Measurements from ENCODE around the gene ANKAR. TPM values are rescaled to one million over a fixed set of nuclear protein-coding genes. Genes with fewer than 3 reads are reported as not detected.
A peak's percentile ranks its signal among the peaks of the same experiment; 100 is the strongest.

Gene ANKAR
- total and polyA plus RNA-seq, 8 donors, result 2.0 to 26.8 (median 5.5) TPM

DNA sequence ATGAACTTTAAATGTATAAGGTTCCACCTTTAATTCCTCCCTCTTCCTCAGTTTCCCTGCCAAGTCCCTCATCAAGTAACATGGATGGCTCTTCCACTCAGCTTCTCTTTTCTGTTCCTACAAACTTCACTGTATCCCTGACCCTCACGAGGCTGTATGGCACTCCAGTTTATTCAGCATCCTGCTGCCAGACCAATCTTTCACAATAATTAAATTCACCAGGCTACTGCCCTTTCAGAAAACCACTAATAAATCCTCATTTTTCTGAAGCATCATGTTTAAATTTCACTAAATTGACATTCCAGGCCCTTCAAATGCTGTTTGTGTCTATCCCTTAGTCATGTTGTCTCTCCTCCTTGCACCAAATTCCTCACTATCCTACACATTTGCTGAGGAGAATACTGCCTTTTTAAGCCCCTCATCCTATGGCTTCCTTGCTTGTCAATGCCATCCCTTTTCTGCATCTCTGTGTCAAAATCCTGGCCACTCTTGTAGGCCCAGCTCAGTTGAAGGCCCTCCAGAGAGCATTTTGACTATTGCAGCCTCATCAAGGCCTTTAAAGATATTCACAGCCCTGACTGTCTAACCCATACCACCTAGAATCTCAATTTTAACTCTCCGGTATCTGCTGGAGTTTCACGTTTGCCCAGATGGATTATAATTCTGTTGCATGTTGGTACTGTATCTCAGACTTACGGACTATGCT is 36.0 kb upstream of the ANKAR start:
- H3K4me3 ChIP-seq, result no peak overlapping the region
- intact Hi-C loops (cut with DNase I; ENCODE audit: low total_unique reads), result no loop called here
- H3K4me1 ChIP-seq, result peaks cover 7 to 14% (median 9%) of the 10 kb centered on the region in 4 donors
- no peaks in the 10 kb centered on the region for H3K27me3 ChIP-seq
- WGBS, 5 donors, result 71 to 80% (median 79%) methylated on average over 4 of the region's 4 CpGs
- DNase-seq, result no peak
- peak overlapping the region; percentile 15 to 70 (median 33) for H3K27ac ChIP-seq
- H3K9me3 ChIP-seq, result no peaks in the 10 kb centered on the region
- TF ChIP-seq POLR2A (IDR thresholded peaks at IDR 0.05) (no peak), POLR2AphosphoS5 (IDR thresholded peaks at IDR 0.05) (no peak), EP300 (IDR thresholded peaks at IDR 0.05) (no peak), CTCF (IDR thresholded peaks at IDR 0.05) (no peak)
- H3K36me3 ChIP-seq, result no peaks in the 10 kb centered on the region

DNA sequence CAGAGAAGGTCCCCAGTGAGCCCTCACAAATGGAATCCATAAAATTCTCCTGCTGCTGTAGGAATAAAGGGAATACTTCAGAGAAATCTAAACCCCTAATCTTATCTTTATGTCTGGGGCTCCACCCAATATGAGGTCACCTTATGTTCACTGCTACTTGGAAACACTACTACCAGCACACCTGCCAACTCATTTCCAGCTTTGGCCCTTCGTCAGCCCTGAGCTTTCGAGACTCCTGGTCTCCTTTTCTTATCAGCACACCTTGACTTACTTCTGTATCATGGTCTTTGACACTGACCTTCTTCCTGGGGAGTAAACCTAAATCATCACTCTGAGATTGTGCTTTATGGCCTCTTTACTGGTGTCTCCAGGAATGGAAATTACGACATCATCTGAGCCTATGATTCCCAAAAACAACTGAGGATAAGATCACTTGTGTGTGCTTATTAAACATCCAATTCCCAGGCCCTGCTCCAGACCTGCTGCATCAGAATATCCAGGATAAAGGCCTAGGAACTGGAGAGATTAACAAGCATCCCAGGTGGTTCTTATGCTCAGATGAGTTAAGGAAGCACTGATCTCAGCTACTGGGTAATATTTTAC is 35.4 kb upstream of the ANKAR start:
- H3K9me3 ChIP-seq, result no peaks in the 10 kb centered on the region
- H3K27me3 ChIP-seq, result no peaks in the 10 kb centered on the region
- WGBS, 5 donors, result 28 to 63% (median 33%) methylated on average over 3 of the region's 3 CpGs
- peaks cover 7 to 14% (median 9%) of the 10 kb centered on the region in 4 donors for H3K4me1 ChIP-seq
- peak in 1 of 3 donors; percentile 52 for TF ChIP-seq POLR2AphosphoS5 (IDR thresholded peaks at IDR 0.05)
- no peak for TF ChIP-seq POLR2A (IDR thresholded peaks at IDR 0.05)
- H3K27ac ChIP-seq, result peak overlapping the region; percentile 15 to 73 (median 52)
- intact Hi-C loops (cut with DNase I; ENCODE audit: low total_unique reads), result no loop called here
- peak; percentile 70 to 78 for DNase-seq
- no peak overlapping the region for H3K4me3 ChIP-seq
- no peaks in the 10 kb centered on the region for H3K36me3 ChIP-seq

- no peaks in the 10 kb centered on the region for H3K9me3 ChIP-seq
- H3K4me3 ChIP-seq, result no peak overlapping the region
- WGBS, 5 donors, result 22 to 50% (median 38%) methylated on average over 1 of the region's 1 CpG
These were observed 33.5 kb upstream of the ANKAR start for GRCh38 chr2:189641002-189641401.

DNA sequence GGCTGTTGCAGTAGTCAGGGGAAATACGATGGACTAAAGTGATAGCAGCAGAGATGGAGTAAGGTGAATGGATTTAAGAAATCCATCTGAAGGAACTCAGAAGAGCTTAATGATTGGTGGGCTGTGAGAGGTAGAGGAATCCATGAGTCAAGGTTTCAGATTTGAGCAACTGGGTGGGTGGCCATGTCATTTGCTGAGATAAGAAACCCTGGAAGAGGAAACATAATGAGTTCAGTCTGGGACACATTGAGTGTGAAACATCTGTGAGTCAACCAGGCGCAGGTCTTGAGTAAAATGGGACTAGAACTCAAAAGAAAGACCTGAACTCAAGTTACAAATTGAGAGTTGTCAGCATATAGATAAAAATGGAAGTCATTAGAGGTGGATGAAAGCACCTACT is 32.9 kb upstream of the ANKAR start:
- no peaks in the 10 kb centered on the region for H3K27me3 ChIP-seq
- no peaks in the 10 kb centered on the region for H3K36me3 ChIP-seq
- WGBS, 5 donors, result 63 to 73% (median 66%) methylated on average over 2 of the region's 2 CpGs
- no peaks in the 10 kb centered on the region for H3K9me3 ChIP-seq
- peaks cover 7 to 14% (median 9%) of the 10 kb centered on the region in 4 donors for H3K4me1 ChIP-seq
- DNase-seq, result no peak
- intact Hi-C loops (cut with DNase I; ENCODE audit: low total_unique reads), result no loop called here
- H3K4me3 ChIP-seq, result no peak overlapping the region
- H3K27ac ChIP-seq, result peak overlapping the region; percentile 2 to 70 (median 21)
- TF ChIP-seq EP300 (IDR thresholded peaks at IDR 0.05) (no peak), CTCF (IDR thresholded peaks at IDR 0.05) (no peak), POLR2A (IDR thresholded peaks at IDR 0.05) (no peak), POLR2AphosphoS5 (IDR thresholded peaks at IDR 0.05) (no peak)

More at GRCh38 chr2:189641002-189641401, 33.5 kb upstream of the ANKAR start:
- no peak for DNase-seq
- Histone ChIP-seq H3K27ac (peak overlapping the region in 4 of 5 donors; percentile 2 to 70 (median 18)), H3K27me3 (no peaks in the 10 kb centered on the region), H3K36me3 (no peaks in the 10 kb centered on the region), H3K4me1 (peaks cover 7 to 14% (median 9%) of the 10 kb centered on the region in 4 donors)
- intact Hi-C loops (cut with DNase I; ENCODE audit: low total_unique reads), result no loop called here
- TF ChIP-seq CTCF (IDR thresholded peaks at IDR 0.05) (no peak), POLR2A (IDR thresholded peaks at IDR 0.05) (no peak), EP300 (IDR thresholded peaks at IDR 0.05) (no peak), POLR2AphosphoS5 (IDR thresholded peaks at IDR 0.05) (no peak)

DNA sequence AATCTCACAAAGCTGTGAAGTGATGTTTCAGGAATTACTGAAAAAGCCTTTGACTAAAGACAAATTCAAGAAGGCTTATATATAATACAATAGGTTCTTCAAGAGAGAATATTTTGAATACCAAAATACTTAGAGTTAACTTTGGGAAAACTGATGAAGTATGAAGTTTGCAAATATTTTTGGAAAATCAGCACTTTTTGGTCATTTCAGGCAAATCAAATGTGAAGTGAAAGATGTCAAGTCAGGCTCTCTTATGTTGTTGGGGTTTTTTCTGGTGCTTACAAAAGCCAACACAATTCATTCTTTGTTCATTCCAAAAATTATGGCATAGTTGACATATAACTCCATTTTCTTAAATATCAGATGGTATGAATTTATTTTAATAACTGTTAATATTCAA is 27.9 kb upstream of the ANKAR start:
- Histone ChIP-seq H3K36me3 (no peaks in the 10 kb centered on the region), H3K27ac (no peak overlapping the region), H3K9me3 (no peaks in the 10 kb centered on the region), H3K4me1 (peaks cover 0 to 3% (median 2%) of the 10 kb centered on the region in 4 donors), H3K4me3 (no peak overlapping the region), H3K27me3 (no peaks in the 10 kb centered on the region)
- TF ChIP-seq EP300 (IDR thresholded peaks at IDR 0.05) (no peak), POLR2A (IDR thresholded peaks at IDR 0.05) (no peak), POLR2AphosphoS5 (IDR thresholded peaks at IDR 0.05) (no peak), CTCF (IDR thresholded peaks at IDR 0.05) (no peak)
- intact Hi-C loops (cut with DNase I; ENCODE audit: low total_unique reads), result no loop called here
- no peak for DNase-seq

Data from stomach (tissue), 9 donors.